GM23338 (cell line): ENCODE data around the gene FOXI1. TPM values are rescaled to one million over a fixed set of nuclear protein-coding genes. Genes with fewer than 3 reads are reported as not detected.
"Not testable (repeated sequence)": the region's sequence is repeated elsewhere in the genome, so short reads cannot be mapped to it uniquely, and the experiment has no call there.

Source experiments
- ATAC-seq: fragments of 200-7000 bp; cut with Tn5 transposase; 3 replicates; pipeline ENCODE4 v1.9.1; 2020
- DNase-seq: peaks from one replicate; pipeline ENCODE4 v3.0.0-alpha.2; 2015; ENCODE audit warnings: low spot score
- H2AFZ ChIP-seq: fragments of 200-600 bp; sonication (generic); 2 replicates; pipeline ENCODE4 v1.8.0; 2016; ENCODE audit warnings: antibody characterized with exemption, mild to moderate bottlenecking, moderate library complexity
- H3F3A ChIP-seq: fragments of 200-600 bp; sonication (generic); replicated peaks from 2 replicates; pipeline ENCODE4 v1.8.0; 2017; ENCODE audit warnings: antibody characterized with exemption, mixed run types, low read depth
- H3K27ac ChIP-seq: fragments of 200-600 bp; sonication (generic); 2 replicates; pipeline ENCODE4 v1.6.1; 2016; ENCODE audit warnings: low read depth
- H3K27me3 ChIP-seq: fragments of 200-600 bp; sonication (generic); 2 replicates; pipeline ENCODE4 v1.8.0; 2016; ENCODE audit warnings: mild to moderate bottlenecking, mixed run types, moderate library complexity; ENCODE audit not compliant: insufficient read depth
- H3K36me3 ChIP-seq: fragments of 200-600 bp; sonication (generic); 2 replicates; pipeline ENCODE4 v1.8.0; 2016; ENCODE audit warnings: mild to moderate bottlenecking; ENCODE audit not compliant: insufficient read depth
- H3K4me1 ChIP-seq: fragments of 200-600 bp; sonication (generic); 2 replicates; pipeline ENCODE4 v1.8.0; 2016; ENCODE audit warnings: mild to moderate bottlenecking, moderate library complexity; ENCODE audit not compliant: insufficient read depth
- H3K4me2 ChIP-seq: fragments of 200-600 bp; sonication (generic); 2 replicates; pipeline ENCODE4 v1.7.1; 2017; ENCODE audit warnings: mixed run types
- H3K4me3 ChIP-seq: fragments of 200-600 bp; sonication (generic); 2 replicates; pipeline ENCODE4 v1.6.1; 2016; ENCODE audit warnings: mixed run types
- H3K79me2 ChIP-seq: fragments of 200-600 bp; sonication (generic); replicated peaks from 2 replicates; pipeline ENCODE4 v1.8.0; 2017; ENCODE audit warnings: mild to moderate bottlenecking; ENCODE audit not compliant: insufficient read depth
- H3K9me2 ChIP-seq: fragments of 200-600 bp; sonication (generic); 2 replicates; pipeline ENCODE4 v1.8.0; 2017; ENCODE audit not compliant: insufficient read depth
- H4K20me1 ChIP-seq: fragments of 200-600 bp; sonication (generic); replicated peaks from 2 replicates; pipeline ENCODE4 v1.8.0; 2017; ENCODE audit warnings: mild to moderate bottlenecking; ENCODE audit not compliant: insufficient read depth
- H3K27ac Mint-ChIP-seq: 2 replicates; pipeline ENCODE4 v1.8.0; 2020; ENCODE audit warnings: inconsistent platforms, mild to moderate bottlenecking, moderate library complexity, mixed read lengths
- H3K27me3 Mint-ChIP-seq: 3 replicates; pipeline ENCODE4 v1.8.0; 2022; ENCODE audit warnings: low read depth, mild to moderate bottlenecking, moderate library complexity, mixed read lengths, inconsistent platforms; ENCODE audit not compliant: insufficient read depth, poor library complexity
- H3K36me3 Mint-ChIP-seq: 3 replicates; pipeline ENCODE4 v1.8.0; 2021; ENCODE audit warnings: low read depth, mild to moderate bottlenecking, inconsistent platforms, moderate library complexity, mixed read lengths
- H3K4me1 Mint-ChIP-seq: 3 replicates; pipeline ENCODE4 v1.8.0; 2020; ENCODE audit warnings: mild to moderate bottlenecking, inconsistent platforms, mixed read lengths
- H3K4me3 Mint-ChIP-seq: 3 replicates; pipeline ENCODE4 v1.8.0; 2021; ENCODE audit warnings: moderate library complexity, mild to moderate bottlenecking, inconsistent platforms, mixed read lengths
- H3K9me3 Mint-ChIP-seq: 3 replicates; pipeline ENCODE4 v1.8.0; 2020; ENCODE audit warnings: moderate library complexity, mild to moderate bottlenecking, inconsistent platforms, mixed read lengths
- EZH2phosphoT487 ChIP-seq: fragments of 200-600 bp; sonication (generic); IDR thresholded peaks from one replicate; pipeline ENCODE4 v1.8.1; 2018; ENCODE audit warnings: antibody characterized with exemption; ENCODE audit not compliant: unreplicated experiment
- JUNB ChIP-seq: IDR thresholded peaks from one replicate; pipeline ENCODE4 v1.6.1; 2016; ENCODE audit warnings: antibody characterized with exemption; ENCODE audit not compliant: unreplicated experiment
- NANOG ChIP-seq: IDR thresholded peaks from 2 replicates; pipeline ENCODE4 v1.6.1; 2016; ENCODE audit warnings: antibody characterized with exemption, borderline replicate concordance
- POLR2AphosphoS5 ChIP-seq: IDR thresholded peaks from 2 replicates; pipeline ENCODE4 v1.6.1; 2016; ENCODE audit warnings: antibody characterized with exemption, low read depth
- STAT1 ChIP-seq: IDR thresholded peaks from one replicate; pipeline ENCODE4 v1.6.1; 2016; ENCODE audit warnings: antibody characterized with exemption; ENCODE audit not compliant: unreplicated experiment
- ZNF331 ChIP-seq: fragments of 250-450 bp; sonication (Bioruptor Pico); IDR thresholded peaks from 2 replicates; pipeline ENCODE4 v1.5.0; 2020; ENCODE audit warnings: low read depth, mild to moderate bottlenecking, moderate library complexity
- polyA plus RNA-seq: library from polyadenylated mRNA; unstranded; fragments of >200 nt; fragmentation: Nextera tagmentation; extraction: Ambion mirVana; gene quantifications from 2 replicates; pipeline ENCODE4 v1.2.1, GENCODE V29; 2016
- total RNA-seq: library from RNA; depleted of rRNA; stranded (reverse); fragments of >200 nt; shearing (Covaris generic); gene quantifications from 2 replicates; pipeline ENCODE4 v1.2.3, GENCODE V29; 2014
- TF ChIP-seq, protein P1 (sequence below): IDR thresholded peaks from 2 replicates; pipeline ENCODE4 v1.6.1; 2016; ENCODE audit warnings: antibody characterized with exemption
- TF ChIP-seq, protein P2 (sequence below): fragments of 250-450 bp; sonication (Bioruptor Pico); IDR thresholded peaks from 2 replicates; pipeline ENCODE4 v1.5.0; 2020; ENCODE audit warnings: mild to moderate bottlenecking, moderate library complexity

The FOXI1 gene
- total and polyA plus RNA-seq, 2 experiments from 2014 or later: not detected

DNA sequence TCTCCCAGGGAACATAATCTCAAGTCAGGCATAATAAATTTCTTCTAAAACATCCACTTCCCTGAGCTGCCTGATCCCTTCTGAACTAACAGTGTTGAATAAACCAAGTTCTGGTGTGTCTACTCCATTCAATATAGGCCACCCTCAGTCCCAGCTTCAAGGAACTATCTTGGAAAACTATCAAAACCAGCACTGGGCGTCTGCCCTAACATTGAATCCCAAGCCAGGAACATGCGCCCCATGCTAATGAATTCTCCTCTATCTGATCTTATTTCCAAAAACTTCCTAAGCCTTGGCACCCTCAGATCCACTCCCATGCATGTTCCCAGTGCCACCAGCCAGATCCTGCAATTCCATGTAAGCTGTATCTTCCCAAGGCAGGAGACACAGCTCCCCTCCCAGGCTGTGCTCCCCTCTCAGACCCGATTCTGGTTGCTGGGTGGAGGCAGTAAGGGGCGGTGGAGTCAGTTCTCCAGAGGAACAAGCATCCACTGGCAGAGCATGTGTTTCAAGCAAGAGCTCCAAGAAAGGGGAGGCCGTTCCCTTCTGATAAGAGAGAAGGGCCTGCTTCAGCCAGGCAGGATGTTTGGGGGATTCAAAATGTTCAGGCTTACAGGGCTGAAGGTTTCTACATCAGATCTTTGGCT is 13.1 kb upstream of the FOXI1 start:
- no peaks in the 10 kb centered on the region; the same call in 2 of the 3 replicates for H3K9me3 Mint-ChIP-seq
- H3K4me3 Mint-ChIP-seq: no peak overlapping the region

DNA sequence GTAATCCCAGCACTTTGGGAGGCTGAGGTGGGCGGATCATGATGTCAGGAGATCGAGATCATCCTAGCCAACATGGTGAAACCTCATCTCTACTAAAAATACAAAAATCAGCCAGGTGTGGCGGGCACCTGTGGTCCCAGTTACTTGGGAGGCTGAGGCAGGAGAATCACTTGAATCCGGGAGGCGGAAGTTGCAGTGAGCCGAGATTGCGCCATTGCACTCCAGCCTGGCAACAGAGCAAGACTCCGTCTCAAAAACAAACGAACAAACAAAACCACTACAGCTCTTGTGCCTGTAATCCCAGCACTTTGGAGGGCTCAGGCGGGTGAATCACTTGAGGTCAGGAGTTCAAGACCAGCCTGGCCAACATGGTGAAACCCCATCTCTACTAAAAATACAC is 11.4 kb upstream of the FOXI1 start:
- not testable (repeated sequence) for H3K4me3 ChIP-seq, H3K4me1 Mint-ChIP-seq, H3K9me3 Mint-ChIP-seq, H3K27ac ChIP-seq, H3K9me2 ChIP-seq, H3K4me1 ChIP-seq, H3K27me3 ChIP-seq, H3K4me3 Mint-ChIP-seq, H3K36me3 ChIP-seq, ATAC-seq, H3K79me2 ChIP-seq, H3F3A ChIP-seq, H3K36me3 Mint-ChIP-seq, H3K27ac Mint-ChIP-seq, H4K20me1 ChIP-seq, H2AFZ ChIP-seq, DNase-seq, H3K4me2 ChIP-seq
- peaks cover 14% of the 10 kb centered on the region for H3K27me3 Mint-ChIP-seq

More for the DNA sequence above, 13.1 kb upstream of the FOXI1 start:
- no peaks in the 10 kb centered on the region for H3K36me3 ChIP-seq
- H3K27me3 ChIP-seq: no peaks in the 10 kb centered on the region
- H3K9me2 ChIP-seq: peaks cover 8% of the 10 kb centered on the region; the same call in 1 of the 2 replicates
- no peaks in the 10 kb centered on the region for H3K4me1 ChIP-seq
- H3K36me3 Mint-ChIP-seq: no peaks in the 10 kb centered on the region
- H2AFZ ChIP-seq: no peak overlapping the region
- TF ChIP-seq, protein P1, sequence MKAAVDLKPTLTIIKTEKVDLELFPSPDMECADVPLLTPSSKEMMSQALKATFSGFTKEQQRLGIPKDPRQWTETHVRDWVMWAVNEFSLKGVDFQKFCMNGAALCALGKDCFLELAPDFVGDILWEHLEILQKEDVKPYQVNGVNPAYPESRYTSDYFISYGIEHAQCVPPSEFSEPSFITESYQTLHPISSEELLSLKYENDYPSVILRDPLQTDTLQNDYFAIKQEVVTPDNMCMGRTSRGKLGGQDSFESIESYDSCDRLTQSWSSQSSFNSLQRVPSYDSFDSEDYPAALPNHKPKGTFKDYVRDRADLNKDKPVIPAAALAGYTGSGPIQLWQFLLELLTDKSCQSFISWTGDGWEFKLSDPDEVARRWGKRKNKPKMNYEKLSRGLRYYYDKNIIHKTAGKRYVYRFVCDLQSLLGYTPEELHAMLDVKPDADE: no peak
- TF ChIP-seq JUNB (no peak), ZNF331 (CRISPR knock-in tag) (no peak), STAT1 (no peak), NANOG (no peak), POLR2AphosphoS5 (no peak), EZH2phosphoT487 (no peak)
- TF ChIP-seq, protein P2, sequence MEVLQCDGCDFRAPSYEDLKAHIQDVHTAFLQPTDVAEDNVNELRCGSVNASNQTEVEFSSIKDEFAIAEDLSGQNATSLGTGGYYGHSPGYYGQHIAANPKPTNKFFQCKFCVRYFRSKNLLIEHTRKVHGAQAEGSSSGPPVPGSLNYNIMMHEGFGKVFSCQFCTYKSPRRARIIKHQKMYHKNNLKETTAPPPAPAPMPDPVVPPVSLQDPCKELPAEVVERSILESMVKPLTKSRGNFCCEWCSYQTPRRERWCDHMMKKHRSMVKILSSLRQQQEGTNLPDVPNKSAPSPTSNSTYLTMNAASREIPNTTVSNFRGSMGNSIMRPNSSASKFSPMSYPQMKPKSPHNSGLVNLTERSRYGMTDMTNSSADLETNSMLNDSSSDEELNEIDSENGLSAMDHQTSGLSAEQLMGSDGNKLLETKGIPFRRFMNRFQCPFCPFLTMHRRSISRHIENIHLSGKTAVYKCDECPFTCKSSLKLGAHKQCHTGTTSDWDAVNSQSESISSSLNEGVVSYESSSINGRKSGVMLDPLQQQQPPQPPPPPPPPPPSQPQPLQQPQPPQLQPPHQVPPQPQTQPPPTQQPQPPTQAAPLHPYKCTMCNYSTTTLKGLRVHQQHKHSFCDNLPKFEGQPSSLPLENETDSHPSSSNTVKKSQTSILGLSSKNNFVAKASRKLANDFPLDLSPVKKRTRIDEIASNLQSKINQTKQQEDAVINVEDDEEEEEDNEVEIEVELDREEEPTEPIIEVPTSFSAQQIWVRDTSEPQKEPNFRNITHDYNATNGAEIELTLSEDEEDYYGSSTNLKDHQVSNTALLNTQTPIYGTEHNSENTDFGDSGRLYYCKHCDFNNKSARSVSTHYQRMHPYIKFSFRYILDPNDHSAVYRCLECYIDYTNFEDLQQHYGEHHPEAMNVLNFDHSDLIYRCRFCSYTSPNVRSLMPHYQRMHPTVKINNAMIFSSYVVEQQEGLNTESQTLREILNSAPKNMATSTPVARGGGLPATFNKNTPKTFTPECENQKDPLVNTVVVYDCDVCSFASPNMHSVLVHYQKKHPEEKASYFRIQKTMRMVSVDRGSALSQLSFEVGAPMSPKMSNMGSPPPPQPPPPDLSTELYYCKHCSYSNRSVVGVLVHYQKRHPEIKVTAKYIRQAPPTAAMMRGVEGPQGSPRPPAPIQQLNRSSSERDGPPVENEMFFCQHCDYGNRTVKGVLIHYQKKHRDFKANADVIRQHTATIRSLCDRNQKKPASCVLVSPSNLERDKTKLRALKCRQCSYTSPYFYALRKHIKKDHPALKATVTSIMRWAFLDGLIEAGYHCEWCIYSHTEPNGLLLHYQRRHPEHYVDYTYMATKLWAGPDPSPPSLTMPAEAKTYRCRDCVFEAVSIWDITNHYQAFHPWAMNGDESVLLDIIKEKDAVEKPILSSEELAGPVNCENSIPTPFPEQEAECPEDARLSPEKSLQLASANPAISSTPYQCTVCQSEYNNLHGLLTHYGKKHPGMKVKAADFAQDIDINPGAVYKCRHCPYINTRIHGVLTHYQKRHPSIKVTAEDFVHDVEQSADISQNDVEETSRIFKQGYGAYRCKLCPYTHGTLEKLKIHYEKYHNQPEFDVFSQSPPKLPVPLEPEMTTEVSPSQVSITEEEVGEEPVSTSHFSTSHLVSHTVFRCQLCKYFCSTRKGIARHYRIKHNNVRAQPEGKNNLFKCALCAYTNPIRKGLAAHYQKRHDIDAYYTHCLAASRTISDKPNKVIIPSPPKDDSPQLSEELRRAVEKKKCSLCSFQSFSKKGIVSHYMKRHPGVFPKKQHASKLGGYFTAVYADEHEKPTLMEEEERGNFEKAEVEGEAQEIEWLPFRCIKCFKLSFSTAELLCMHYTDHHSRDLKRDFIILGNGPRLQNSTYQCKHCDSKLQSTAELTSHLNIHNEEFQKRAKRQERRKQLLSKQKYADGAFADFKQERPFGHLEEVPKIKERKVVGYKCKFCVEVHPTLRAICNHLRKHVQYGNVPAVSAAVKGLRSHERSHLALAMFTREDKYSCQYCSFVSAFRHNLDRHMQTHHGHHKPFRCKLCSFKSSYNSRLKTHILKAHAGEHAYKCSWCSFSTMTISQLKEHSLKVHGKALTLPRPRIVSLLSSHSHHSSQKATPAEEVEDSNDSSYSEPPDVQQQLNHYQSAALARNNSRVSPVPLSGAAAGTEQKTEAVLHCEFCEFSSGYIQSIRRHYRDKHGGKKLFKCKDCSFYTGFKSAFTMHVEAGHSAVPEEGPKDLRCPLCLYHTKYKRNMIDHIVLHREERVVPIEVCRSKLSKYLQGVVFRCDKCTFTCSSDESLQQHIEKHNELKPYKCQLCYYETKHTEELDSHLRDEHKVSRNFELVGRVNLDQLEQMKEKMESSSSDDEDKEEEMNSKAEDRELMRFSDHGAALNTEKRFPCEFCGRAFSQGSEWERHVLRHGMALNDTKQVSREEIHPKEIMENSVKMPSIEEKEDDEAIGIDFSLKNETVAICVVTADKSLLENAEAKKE (CRISPR knock-in tag): no peak
- H3K4me3 ChIP-seq: no peak overlapping the region
- no peak overlapping the region for H3K4me2 ChIP-seq
- ATAC-seq: no peak
- no peak overlapping the region for H3K27ac ChIP-seq
- no peaks in the 10 kb centered on the region for H3K79me2 ChIP-seq
- H3K27me3 Mint-ChIP-seq: peaks cover 7% of the 10 kb centered on the region
- no peak overlapping the region for H3K27ac Mint-ChIP-seq
- peaks cover 4% of the 10 kb centered on the region for H3K4me1 Mint-ChIP-seq
- no peaks in the 10 kb centered on the region for H4K20me1 ChIP-seq
- no peaks in the 10 kb centered on the region for H3F3A ChIP-seq
- no peak for DNase-seq
